Naive thymus-derived CD4-positive, alpha-beta T cell (primary cell): ENCODE data around the gene ST6GALNAC1. TPM values are rescaled to one million over a fixed set of nuclear protein-coding genes. Genes with fewer than 3 reads are reported as not detected.
A peak's percentile ranks its signal among the peaks of the same experiment; 100 is the strongest.

Experiments used
- ATAC-seq: fragments of 150-1000 bp; cut with Tn5 transposase; 2 replicates; pipeline ENCODE4 v1.10.0; 2021; ENCODE audit warnings: mild to moderate bottlenecking, moderate library complexity
- CTCF ChIA-PET: fragments of 350-600 bp; sonication (Branson Sonifier 250); formaldehyde crosslinking; loops from one replicate; lab custom pipeline; 2021; ENCODE audit warnings: antibody characterized with exemption; lab: Charles Lee
- POLR2A ChIA-PET: fragments of 350-600 bp; sonication (Branson Sonifier 250); formaldehyde crosslinking; loops from one replicate; lab custom pipeline; 2021; ENCODE audit warnings: antibody characterized with exemption, inconsistent platforms; lab: Charles Lee
- DNase-seq, 9 donors: peaks; one replicate each; pipeline versions ENCODE4 v3.0.0 to v3.0.0-alpha.2; 2020 to 2022; ENCODE audit warnings: mixed read lengths in 1 of 9
- H3K27ac ChIP-seq: one replicate; pipeline ENCODE4 v1.7.0; 2013; ENCODE audit warnings: mild to moderate bottlenecking, low read depth, low read length, moderate library complexity
- H3K27me3 ChIP-seq, 2 donors: one replicate each; pipeline ENCODE4 v1.7.0; 2013; ENCODE audit warnings: low read length in 2 of 2, mild to moderate bottlenecking in 2 of 2, moderate library complexity in 2 of 2; ENCODE audit not compliant: control insufficient read depth in 2 of 2, insufficient read depth in 2 of 2
- H3K36me3 ChIP-seq, 3 experiments: 1 replicate in 2 of 3; 2 replicates in 1 of 3; pipeline ENCODE4 v1.7.0; 2013; ENCODE audit warnings: low read length in 3 of 3, mild to moderate bottlenecking in 3 of 3, moderate library complexity in 1 of 3; ENCODE audit not compliant: insufficient read depth in 3 of 3, control insufficient read depth in 2 of 3
- H3K4me1 ChIP-seq, 2 donors: one replicate each; pipeline ENCODE4 v1.7.0; 2013; ENCODE audit warnings: low read length in 2 of 2, mild to moderate bottlenecking in 2 of 2, moderate library complexity in 1 of 2; ENCODE audit not compliant: control insufficient read depth in 2 of 2, insufficient read depth in 2 of 2
- H3K4me3 ChIP-seq: 2 replicates; pipeline ENCODE4 v1.7.0; 2013; ENCODE audit warnings: mild to moderate bottlenecking, low read length
- H3K9me3 ChIP-seq, 3 experiments: 1 replicate in 2 of 3; 2 replicates in 1 of 3; pipeline ENCODE4 v1.7.0; 2013; ENCODE audit warnings: low read length in 3 of 3; ENCODE audit not compliant: control insufficient read depth in 2 of 3
- H3K27ac Mint-ChIP-seq, 9 donors: one replicate each; pipeline ENCODE4 v1.8.0; 2020 to 2022; ENCODE audit warnings: mixed read lengths in 9 of 9, mild to moderate bottlenecking in 8 of 9, moderate library complexity in 5 of 9, inconsistent platforms in 2 of 9
- H3K27me3 Mint-ChIP-seq, 5 donors: one replicate each; pipeline ENCODE4 v1.8.0; 2021 to 2022; ENCODE audit warnings: mixed read lengths in 5 of 5, mild to moderate bottlenecking in 1 of 5
- H3K36me3 Mint-ChIP-seq, 5 donors: one replicate each; pipeline ENCODE4 v1.8.0; 2020 to 2022; ENCODE audit warnings: mixed read lengths in 5 of 5, mild to moderate bottlenecking in 3 of 5, inconsistent platforms in 1 of 5
- H3K4me1 Mint-ChIP-seq, 7 donors: one replicate each; pipeline ENCODE4 v1.8.0; 2020 to 2022; ENCODE audit warnings: mixed read lengths in 7 of 7, mild to moderate bottlenecking in 3 of 7, inconsistent platforms in 1 of 7
- H3K4me3 Mint-ChIP-seq, 10 donors: one replicate each; pipeline ENCODE4 v1.8.0; 2020 to 2022; ENCODE audit warnings: mild to moderate bottlenecking in 10 of 10, mixed read lengths in 10 of 10, moderate library complexity in 6 of 10, inconsistent platforms in 2 of 10
- H3K9me3 Mint-ChIP-seq, 11 donors: one replicate each; pipeline ENCODE4 v1.8.0; 2020 to 2022; ENCODE audit warnings: mixed read lengths in 11 of 11, mild to moderate bottlenecking in 4 of 11, inconsistent platforms in 1 of 11, moderate library complexity in 1 of 11
- intact Hi-C, 2 donors: fragments of 100-400 bp; cut with micrococcal nuclease; formaldehyde crosslinking; loops; one replicate each; pipeline ENCODE4 v1.15.1; 2023
- polyA plus RNA-seq, 2 donors: library from polyadenylated mRNA; unstranded; fragments of 300-500 nt; fragmentation: Illumina TruSeq; gene quantifications; one replicate each; pipeline ENCODE4 v1.2.3, GENCODE V29; 2021
- total RNA-seq, 6 experiments: library from RNA in 5 of 6; stranded (reverse) in 5 of 6; gene quantifications; 1 replicate in 5 of 6; 2 replicates in 1 of 6; pipeline ENCODE4 v1.2.3 and lab custom pipeline; 2021 to 2026

The ST6GALNAC1 gene
- total and polyA plus RNA-seq, 7 experiments from 2014 or later = 1.4 to 20.7 (median 2.6) TPM

DNA sequence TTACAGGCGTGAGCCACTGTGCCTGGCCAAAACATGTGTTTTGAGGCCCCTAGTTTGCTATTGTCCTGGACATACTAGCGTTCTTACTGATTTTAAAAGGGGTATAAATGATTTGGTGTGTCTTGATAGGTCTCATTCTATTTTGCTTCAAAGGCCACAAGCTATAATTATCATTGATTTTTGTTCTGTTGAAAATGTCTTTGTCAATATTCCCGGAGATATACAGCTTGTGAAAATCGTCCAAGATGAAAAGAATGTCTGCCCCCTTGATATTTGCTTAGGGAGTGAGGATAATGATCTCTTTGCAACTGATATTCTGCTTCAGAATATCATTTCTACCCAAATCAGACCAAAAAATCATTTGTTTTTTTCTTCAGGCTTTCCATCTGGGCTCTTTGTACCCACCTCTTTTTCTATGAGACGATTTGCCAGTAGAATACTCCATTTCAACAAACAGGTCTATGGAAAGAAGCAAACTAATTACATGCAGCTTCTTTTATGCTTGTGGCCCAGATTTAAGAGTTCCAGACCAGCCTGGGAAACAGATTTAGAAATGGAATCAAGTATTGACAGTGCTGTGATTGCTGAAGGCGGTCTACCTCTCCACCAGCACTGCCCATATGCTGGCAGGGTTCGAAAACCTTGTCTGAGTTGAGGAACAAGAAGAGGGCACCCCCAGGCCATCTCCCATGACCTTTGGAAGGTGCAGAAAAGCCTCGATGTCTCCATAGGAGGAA is 14.1 kb upstream of the ST6GALNAC1 start:
- peaks cover 0 to 6% (median 0%) of the 10 kb centered on the region in 5 donors for H3K36me3 Mint-ChIP-seq
- Histone ChIP-seq H3K4me3 (no peak overlapping the region), H3K27me3 (no peaks in the 10 kb centered on the region), H3K4me1 (peaks cover 21 to 31% of the 10 kb centered on the region in 2 donors), H3K27ac (no peak overlapping the region), H3K9me3 (no peaks in the 10 kb centered on the region), H3K36me3 (no peaks in the 10 kb centered on the region)
- peaks cover 20 to 35% (median 28%) of the 10 kb centered on the region in 7 donors for H3K4me1 Mint-ChIP-seq
- ATAC-seq (no peak), DNase-seq (no peak)
- ChIA-PET CTCF (interaction anchor here (1.4 kb wide), 1 partner anchor 24 kb away, joined by 3 read pairs; no protein-coding TSS in a partner anchor), POLR2A (interaction anchor here (0.6 to 1.2 kb wide), 5 partner anchors 13 to 481 kb away, joined by 3 to 5 read pairs (median 3); no protein-coding TSS in a partner anchor)
- intact Hi-C loops = no loop called here
- peaks cover 0 to 3% (median 0%) of the 10 kb centered on the region in 5 donors for H3K27me3 Mint-ChIP-seq
- H3K4me3 Mint-ChIP-seq = no peak overlapping the region
- peak overlapping the region in 1 of 9 donors; percentile 58 for H3K27ac Mint-ChIP-seq
- no peaks in the 10 kb centered on the region for H3K9me3 Mint-ChIP-seq

GRCh38 chr17:76654408-76654807 is 10.9 kb upstream of the ST6GALNAC1 start:
- H3K4me1 ChIP-seq = peaks cover 1 to 15% of the 10 kb centered on the region in 2 donors
- Mint-ChIP-seq H3K4me1 (peaks cover 7 to 28% (median 12%) of the 10 kb centered on the region in 7 donors), H3K27ac (no peak overlapping the region), H3K9me3 (no peaks in the 10 kb centered on the region), H3K4me3 (no peak overlapping the region), H3K36me3 (peaks cover 0 to 4% (median 0%) of the 10 kb centered on the region in 5 donors), H3K27me3 (peaks cover 0 to 15% (median 0%) of the 10 kb centered on the region in 5 donors)
- ChIA-PET POLR2A (no interaction called here), CTCF (no interaction called here)
- H3K9me3 ChIP-seq = no peaks in the 10 kb centered on the region
- no peaks in the 10 kb centered on the region for H3K27me3 ChIP-seq
- intact Hi-C loops = no loop called here
- DNase-seq (no peak), ATAC-seq (no peak)
- no peak overlapping the region for H3K27ac ChIP-seq
- H3K4me3 ChIP-seq = no peak overlapping the region
- H3K36me3 ChIP-seq = no peaks in the 10 kb centered on the region

GRCh38 chr17:76650504-76650903 is 6.9 kb upstream of the ST6GALNAC1 start:
- intact Hi-C loops = no loop called here
- Mint-ChIP-seq H3K36me3 (peaks cover 0 to 8% (median 4%) of the 10 kb centered on the region in 5 donors), H3K27me3 (peaks cover 0 to 29% (median 0%) of the 10 kb centered on the region in 5 donors), H3K27ac (no peak overlapping the region), H3K9me3 (peaks cover 0 to 11% (median 5%) of the 10 kb centered on the region in 11 donors), H3K4me3 (no peak overlapping the region), H3K4me1 (peaks cover 0 to 21% (median 3%) of the 10 kb centered on the region in 7 donors)
- Histone ChIP-seq H3K4me3 (no peak overlapping the region), H3K4me1 (no peaks in the 10 kb centered on the region), H3K9me3 (no peaks in the 10 kb centered on the region), H3K27me3 (no peaks in the 10 kb centered on the region), H3K36me3 (no peaks in the 10 kb centered on the region), H3K27ac (no peak overlapping the region)
- ATAC-seq = no peak
- DNase-seq = no peak
- POLR2A ChIA-PET = no interaction called here
- CTCF ChIA-PET = no interaction called here

GRCh38 chr17:76646712-76647111 is 3.2 kb upstream of the ST6GALNAC1 start:
- H3K27ac ChIP-seq = no peak overlapping the region
- H3K4me3 Mint-ChIP-seq = no peak overlapping the region
- peaks cover 0 to 16% of the 10 kb centered on the region in 2 donors for H3K4me1 ChIP-seq
- peaks cover 0 to 28% (median 0%) of the 10 kb centered on the region in 5 donors for H3K27me3 Mint-ChIP-seq
- H3K36me3 Mint-ChIP-seq = peaks cover 0 to 8% (median 4%) of the 10 kb centered on the region in 5 donors
- peaks cover 13 to 40% (median 24%) of the 10 kb centered on the region in 7 donors for H3K4me1 Mint-ChIP-seq
- CTCF ChIA-PET = interaction anchor here (1.1 kb wide), 1 partner anchor 22 kb away, joined by 3 read pairs; no protein-coding TSS in a partner anchor
- H3K27me3 ChIP-seq = no peaks in the 10 kb centered on the region
- H3K9me3 Mint-ChIP-seq = peaks cover 0 to 11% (median 5%) of the 10 kb centered on the region in 11 donors
- POLR2A ChIA-PET = interaction anchor here (1.2 kb wide), 1 partner anchor 25 kb away, joined by 8 read pairs; no protein-coding TSS in a partner anchor
- peak overlapping the region in 3 of 9 donors; percentile 41 to 70 (median 67) for H3K27ac Mint-ChIP-seq
- intact Hi-C loops = no loop called here
- H3K9me3 ChIP-seq = no peaks in the 10 kb centered on the region
- H3K4me3 ChIP-seq = no peak overlapping the region
- no peak for ATAC-seq
- DNase-seq = no peak
- no peaks in the 10 kb centered on the region for H3K36me3 ChIP-seq

DNA sequence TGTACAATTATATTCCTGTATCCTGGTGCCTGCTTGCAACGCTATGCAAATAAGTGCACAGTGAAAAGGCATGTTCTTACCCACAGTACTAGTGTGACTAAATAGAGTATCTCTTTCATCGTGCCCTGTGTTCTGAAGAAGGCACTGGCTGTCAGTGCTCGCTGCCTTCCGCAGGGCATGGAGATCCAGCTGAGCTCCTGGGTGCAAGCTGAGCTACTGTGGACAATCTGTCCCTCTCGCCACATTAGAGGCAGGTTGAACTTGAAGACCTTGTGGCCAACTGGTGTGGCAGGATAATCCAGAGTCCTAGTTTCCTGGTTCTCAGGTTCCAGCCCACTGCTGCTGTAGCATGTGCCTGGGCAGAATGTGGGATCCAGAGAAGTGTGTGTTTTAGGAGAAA is 1.9 kb upstream of the ST6GALNAC1 start:
- CTCF ChIA-PET = interaction anchor here (1.1 kb wide), 1 partner anchor 21 kb away, joined by 3 read pairs; no protein-coding TSS in a partner anchor
- no peak overlapping the region for H3K27ac ChIP-seq
- peaks cover 14 to 43% (median 30%) of the 10 kb centered on the region in 7 donors for H3K4me1 Mint-ChIP-seq
- H3K27me3 ChIP-seq = no peaks in the 10 kb centered on the region
- H3K4me3 ChIP-seq = no peak overlapping the region
- H3K4me3 Mint-ChIP-seq = peak overlapping the region in 3 of 10 donors; percentile 4 to 40 (median 22)
- peaks cover 0 to 11% (median 5%) of the 10 kb centered on the region in 11 donors for H3K9me3 Mint-ChIP-seq
- peaks cover 0 to 8% (median 4%) of the 10 kb centered on the region in 5 donors for H3K36me3 Mint-ChIP-seq
- H3K36me3 ChIP-seq = no peaks in the 10 kb centered on the region
- H3K4me1 ChIP-seq = peaks cover 0 to 16% of the 10 kb centered on the region in 2 donors
- ATAC-seq (no peak), DNase-seq (no peak)
- H3K27me3 Mint-ChIP-seq = peaks cover 0 to 22% (median 0%) of the 10 kb centered on the region in 5 donors
- POLR2A ChIA-PET = interaction anchor here (1.2 kb wide), 1 partner anchor 26 kb away, joined by 8 read pairs; no protein-coding TSS in a partner anchor
- peak overlapping the region in 4 of 9 donors; percentile 5 to 93 (median 32) for H3K27ac Mint-ChIP-seq
- intact Hi-C loops = no loop called here
- no peaks in the 10 kb centered on the region for H3K9me3 ChIP-seq

GRCh38 chr17:76644995-76645394 is 1.4 kb upstream of the ST6GALNAC1 start:
- Histone ChIP-seq H3K27ac (no peak overlapping the region), H3K9me3 (no peaks in the 10 kb centered on the region), H3K4me3 (no peak overlapping the region), H3K4me1 (peaks cover 0 to 16% of the 10 kb centered on the region in 2 donors), H3K36me3 (no peaks in the 10 kb centered on the region), H3K27me3 (no peaks in the 10 kb centered on the region)
- POLR2A ChIA-PET = no interaction called here
- ATAC-seq = no peak
- intact Hi-C loops = no loop called here
- Mint-ChIP-seq H3K9me3 (peaks cover 0 to 11% (median 5%) of the 10 kb centered on the region in 11 donors), H3K4me3 (peak overlapping the region in 3 of 10 donors; percentile 4 to 40 (median 22)), H3K27ac (peak overlapping the region in 6 of 9 donors; percentile 5 to 93 (median 40)), H3K36me3 (peaks cover 0 to 8% (median 4%) of the 10 kb centered on the region in 5 donors), H3K27me3 (peaks cover 0 to 22% (median 0%) of the 10 kb centered on the region in 5 donors), H3K4me1 (peaks cover 14 to 43% (median 30%) of the 10 kb centered on the region in 7 donors)
- no peak for DNase-seq
- CTCF ChIA-PET = interaction anchor here (1.0 kb wide), 1 partner anchor 32 kb away, joined by 3 read pairs; no protein-coding TSS in a partner anchor
